ENCODE results near the gene PPEF1. TPM values are rescaled to one million over a fixed set of nuclear protein-coding genes. Genes with fewer than 3 reads are reported as not detected.
"Not testable (repeated sequence)": the region's sequence is repeated elsewhere in the genome, so short reads cannot be mapped to it uniquely, and the experiment has no call there.

PPEF1 gene
- total RNA-seq, 2 donors from 2014 or later: 0.24 TPM; not detected in 1

DNA sequence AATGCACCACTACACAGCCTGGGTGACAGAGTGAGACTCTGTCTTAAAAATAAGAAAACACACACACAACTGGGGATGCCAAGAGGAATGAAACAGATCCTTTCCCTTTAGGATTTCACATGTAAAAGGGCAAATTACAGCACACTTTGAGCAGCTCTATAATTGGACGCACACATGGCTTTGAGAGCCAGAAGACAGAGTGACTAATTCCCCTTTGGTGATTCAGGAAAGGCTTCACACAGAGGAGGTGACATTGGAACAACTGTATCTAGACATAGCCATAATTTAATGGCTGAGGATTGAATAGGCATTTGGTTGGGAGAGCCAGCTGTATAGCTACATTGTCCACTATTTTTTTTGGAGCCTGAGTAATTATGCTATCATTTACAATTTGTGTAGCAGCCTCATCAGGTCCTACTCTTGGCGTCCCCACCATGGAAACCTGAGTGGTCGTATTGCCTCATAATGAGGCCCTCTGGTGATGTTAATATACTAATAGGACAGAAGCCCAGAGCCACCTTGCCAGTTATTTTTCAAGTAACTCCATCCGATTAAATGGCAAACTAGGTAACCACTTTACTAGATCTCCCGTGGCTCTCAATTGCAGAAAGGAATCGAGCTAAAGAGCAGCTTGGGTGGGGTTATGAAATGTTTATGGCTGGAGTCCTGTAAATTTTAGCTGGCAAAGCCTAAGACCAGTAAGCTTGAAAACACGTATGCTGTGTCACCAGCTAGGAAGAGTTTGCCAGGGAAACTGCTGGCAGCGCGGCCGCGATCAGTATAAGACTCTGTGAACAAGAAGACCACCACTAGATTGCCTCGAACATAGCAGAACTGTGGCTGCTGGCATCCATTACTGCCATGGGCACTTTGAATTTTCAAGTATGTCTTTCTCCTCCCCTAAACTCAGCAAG is 8.5 kb upstream of the PPEF1 start:
- intact Hi-C loops (cut with DNase I): no loop called here
- no peak for DNase-seq (ENCODE audit: low spot score)

DNA sequence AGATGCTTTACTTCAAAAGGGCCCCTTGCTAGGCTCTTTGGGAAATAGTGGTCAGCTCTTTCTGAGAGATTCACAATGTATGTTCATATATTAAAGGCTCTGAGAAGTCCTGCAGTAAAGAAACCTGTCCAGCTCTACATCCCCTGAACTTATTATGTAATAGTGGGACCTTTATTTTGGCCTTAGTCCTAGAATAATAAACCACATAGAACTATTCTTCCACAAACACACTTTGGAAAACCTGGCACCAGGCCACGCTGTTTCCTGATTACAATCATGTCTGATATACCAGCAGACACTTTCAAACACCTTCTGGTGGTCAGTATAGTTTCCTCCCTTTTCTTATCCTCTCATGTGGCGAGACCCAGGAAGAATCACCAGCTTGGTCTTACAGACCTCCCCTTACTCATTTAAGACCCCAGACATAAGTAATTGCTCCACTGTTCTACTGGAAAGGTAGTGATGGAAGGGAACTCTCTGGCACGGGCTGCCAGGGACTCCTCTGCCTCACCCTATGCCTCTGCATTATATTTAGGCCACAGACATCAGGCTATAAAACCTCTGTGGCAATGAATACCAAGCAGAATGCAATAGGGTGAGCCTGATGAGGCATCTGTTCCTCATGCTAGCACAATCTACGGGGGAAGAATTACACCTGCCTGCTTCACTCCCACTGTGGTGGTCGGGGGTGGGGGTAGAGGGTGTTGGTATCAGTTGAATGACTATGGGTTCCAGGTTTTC is 5.7 kb upstream of the PPEF1 start:
- intact Hi-C loops (cut with DNase I): loop anchor here in 1 of 2 donors (5.0 kb wide), 1 partner anchor 951 kb away; no protein-coding TSS in a partner anchor
- DNase-seq (ENCODE audit: low spot score): no peak

DNA sequence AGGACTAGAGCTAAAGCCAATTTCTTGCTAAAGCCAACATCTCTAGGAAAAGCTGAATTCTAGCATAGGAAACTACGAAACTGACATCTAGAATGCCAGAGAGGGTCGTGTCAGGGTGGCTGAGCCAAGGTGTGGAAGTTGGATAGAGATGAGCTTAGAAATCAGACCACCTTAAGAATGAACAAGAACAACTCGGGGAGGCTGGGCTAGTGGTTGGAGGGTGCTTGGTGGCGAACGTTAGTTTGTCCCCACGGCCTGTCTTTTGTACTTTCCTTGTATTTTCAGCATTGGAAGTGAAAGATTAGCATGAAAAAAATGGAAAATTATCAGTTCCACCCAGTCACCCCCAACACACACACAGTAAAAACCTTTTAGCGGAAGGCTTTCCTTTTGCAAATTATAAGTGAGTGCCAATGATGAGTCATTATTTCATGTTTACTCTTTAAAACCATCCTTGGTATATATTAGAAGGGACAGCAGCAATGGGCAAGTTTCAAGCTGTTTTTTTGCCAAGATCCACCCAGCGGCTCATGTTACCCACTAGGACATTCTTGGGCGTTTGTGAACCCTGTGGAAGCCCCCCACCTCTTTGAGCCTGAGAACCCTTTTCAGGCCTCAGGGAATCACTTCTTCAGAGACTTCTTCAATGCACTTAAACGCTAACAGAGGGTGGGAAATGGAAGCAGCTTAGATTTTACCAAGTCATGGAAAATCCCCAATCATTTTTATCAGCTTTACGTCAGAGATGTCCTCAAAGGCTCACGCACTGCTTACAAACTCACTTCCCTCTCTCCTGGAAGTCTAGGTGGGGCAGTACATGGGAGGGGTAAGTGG is 4.9 kb upstream of the PPEF1 start:
- no peak for DNase-seq (ENCODE audit: low spot score)
- intact Hi-C loops (cut with DNase I): loop anchor here in 1 of 2 donors (5.0 kb wide), 1 partner anchor 950 kb away; no protein-coding TSS in a partner anchor

DNA sequence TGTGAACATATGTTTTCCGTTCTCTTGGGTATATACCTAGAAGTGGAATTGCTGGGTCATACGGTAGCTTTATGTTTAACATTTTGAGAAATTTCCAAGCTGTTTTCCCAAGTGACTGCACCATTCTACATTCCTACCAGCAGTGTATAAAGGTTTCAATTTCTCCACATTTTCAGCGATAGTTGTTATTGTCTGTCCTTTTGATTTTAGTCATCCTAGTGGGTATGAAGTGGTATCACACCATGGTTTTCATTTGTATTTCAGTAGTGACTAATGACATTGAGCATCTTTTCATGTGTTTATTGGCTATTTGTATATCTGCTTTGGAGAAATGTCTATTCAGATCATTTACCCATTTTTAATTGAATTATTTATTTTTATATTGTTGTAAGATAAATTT is 2.4 kb downstream of the PPEF1 start:
- intact Hi-C loops (cut with DNase I): no loop called here
- no peak for DNase-seq (ENCODE audit: low spot score)

DNA sequence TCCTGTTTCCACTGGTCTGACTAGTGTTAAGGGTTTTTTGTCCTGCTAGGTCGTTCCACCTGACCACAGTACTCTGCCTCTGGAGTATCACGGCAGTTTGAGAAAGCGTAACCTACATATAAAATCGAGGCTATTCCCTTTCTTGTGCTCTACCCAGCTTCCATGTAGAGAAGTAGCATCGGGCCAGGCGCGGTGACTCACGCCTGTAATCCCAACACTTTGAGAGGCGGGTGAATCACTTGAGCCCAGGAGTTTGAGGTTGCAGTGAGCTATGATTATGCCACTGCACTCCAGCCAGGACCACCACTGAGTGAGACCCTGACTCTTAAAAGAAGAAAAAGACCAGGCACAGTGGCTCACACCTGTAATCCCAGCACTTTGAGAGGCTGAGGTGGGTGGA is 7.5 kb downstream of the PPEF1 start:
- DNase-seq (ENCODE audit: low spot score): no peak
- intact Hi-C loops (cut with DNase I): no loop called here

DNA sequence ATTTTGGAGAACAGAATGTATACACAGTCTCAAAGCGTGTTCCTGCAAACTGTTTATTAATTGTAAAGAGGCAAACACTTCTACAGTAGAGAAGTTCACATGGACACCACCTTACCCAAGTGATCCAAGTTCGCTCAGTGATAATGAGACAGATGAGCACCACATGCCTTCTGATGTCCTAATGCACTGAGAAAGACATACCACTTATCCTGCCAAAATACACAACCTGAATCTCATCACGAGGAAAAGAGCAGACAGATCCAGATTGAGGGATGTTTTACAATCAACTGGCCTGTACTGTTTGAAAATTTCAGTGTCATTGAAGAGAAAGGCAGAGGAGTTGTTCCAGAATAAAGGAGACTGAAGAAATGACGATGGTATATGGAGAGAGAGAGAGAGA is 12.4 kb downstream of the PPEF1 start:
- DNase-seq (ENCODE audit: low spot score): no peak
- intact Hi-C loops (cut with DNase I): no loop called here

DNA sequence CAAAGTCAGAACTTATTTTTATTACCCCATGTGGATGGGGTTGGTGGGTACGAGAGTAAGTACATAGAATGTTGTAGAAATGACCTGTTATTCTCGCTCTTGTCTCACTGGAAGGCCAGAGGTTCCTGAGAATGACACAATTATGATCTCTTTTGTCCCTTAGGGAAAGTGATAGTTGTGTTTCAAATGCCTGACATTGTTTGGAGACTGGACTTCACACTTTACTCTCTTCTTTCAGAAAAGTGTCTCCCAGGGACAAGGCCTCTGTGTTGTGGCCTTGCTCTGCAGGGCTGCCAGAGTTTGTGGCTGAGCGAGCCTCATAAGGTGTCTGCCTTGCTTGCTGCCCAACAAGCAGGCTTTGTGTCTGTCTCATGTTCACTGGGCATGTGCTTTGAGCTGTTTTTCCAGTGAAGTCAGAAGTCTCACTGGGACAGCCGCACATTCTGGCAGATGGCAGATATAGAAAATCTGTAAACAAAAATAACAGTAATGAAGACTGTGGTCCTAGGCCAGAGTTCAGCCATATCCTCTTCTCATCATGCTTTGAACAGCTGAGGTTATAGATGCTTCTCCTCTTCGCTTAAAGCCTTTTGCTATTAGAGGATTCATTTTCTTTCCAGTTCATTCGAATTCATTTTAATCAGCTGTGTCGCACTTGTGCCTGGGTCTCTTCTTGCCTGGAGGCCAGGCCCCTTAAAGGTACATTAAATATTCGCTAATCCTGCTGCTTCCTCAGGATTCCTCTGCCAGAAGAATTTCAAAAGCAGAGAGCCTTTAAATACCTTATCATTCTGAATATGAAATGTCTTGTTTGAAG is 14.4 kb downstream of the PPEF1 start:
- no peak for DNase-seq (ENCODE audit: low spot score)

DNA sequence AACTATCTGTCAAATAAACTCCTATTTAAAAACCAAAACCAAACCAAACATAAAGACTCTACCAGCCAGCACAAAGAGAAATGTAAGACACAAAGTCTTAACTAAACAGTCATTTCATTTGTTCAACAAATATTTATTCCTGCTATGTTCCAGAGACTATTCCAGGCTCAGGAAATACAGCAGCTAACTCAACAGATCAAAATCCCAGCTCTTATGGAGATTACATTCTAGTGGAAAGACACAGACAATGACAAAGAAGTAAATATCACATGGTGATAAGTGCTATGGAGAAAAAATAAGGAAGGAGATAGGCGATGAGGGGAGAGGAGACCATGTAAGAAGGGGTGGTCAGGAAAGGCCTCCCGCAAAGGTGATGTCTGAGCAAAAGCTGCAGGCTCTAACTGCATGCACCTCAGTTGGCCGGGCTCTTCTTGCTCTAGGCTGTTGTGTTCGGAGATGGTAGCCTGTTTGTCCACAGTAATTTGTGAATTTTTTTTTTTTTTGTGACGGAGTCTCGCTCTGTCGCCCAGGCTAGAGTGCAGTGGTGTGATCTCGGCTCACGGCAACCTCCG is 15.1 kb downstream of the PPEF1 start:
- no peak for DNase-seq (ENCODE audit: low spot score)
- intact Hi-C loops (cut with DNase I): no loop called here

More for the DNA sequence above, 14.4 kb downstream of the PPEF1 start:
- intact Hi-C loops (cut with DNase I): no loop called here

DNA sequence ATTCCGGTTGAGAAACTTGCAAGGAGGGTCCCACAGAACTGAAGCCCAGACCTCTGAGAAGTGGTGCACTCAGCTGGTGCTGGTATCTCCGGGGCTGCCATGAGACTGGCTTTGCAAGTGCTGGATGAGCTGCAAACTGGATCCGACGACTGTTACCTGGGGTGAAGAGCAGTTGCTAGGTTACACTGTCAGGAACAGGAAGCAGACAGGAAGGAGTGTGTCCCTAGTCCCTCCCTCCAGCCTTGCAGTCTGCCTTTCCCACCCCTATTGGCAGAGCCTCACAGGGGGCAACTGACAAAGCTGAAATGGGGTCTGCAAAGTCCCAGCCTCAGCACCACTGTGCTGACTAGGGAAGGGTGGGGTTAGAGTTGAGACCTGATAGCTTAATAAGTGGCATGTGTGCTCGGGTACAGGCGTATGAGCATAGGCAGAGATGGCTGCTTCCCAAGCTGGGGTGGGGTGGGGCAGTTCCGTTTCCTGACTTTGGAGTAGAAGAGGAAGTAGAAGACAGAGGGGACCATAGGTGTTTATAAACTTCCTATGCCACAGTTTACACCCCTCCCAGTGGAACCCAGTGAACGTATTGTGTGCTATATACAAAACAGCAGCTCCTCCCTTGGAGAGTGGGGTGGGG is 18.0 kb downstream of the PPEF1 start:
- intact Hi-C loops (cut with DNase I): no loop called here

DNA sequence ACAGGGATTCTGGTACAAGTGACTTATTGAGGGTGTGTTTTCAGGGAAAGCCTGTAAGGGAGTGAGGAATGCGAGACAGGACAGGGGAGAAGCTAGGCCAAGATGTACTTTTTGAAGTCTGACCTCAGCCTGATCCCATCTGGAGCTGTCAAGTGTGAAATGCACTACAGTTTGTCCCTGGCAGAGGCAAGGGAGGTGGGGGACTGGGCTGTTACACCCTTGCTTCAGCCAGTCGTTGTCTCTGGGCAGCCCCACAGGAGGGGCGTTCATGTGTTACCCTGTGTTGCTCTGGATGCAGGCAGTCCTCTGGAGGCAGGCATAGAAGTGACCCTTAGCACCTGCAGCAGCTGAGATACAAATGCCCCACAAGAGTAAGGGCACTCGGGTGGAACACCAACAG is 25.8 kb downstream of the PPEF1 start:
- DNase-seq (ENCODE audit: low spot score): no peak
- intact Hi-C loops (cut with DNase I): no loop called here

More for the DNA sequence above, 18.0 kb downstream of the PPEF1 start:
- no peak for DNase-seq (ENCODE audit: low spot score)

DNA sequence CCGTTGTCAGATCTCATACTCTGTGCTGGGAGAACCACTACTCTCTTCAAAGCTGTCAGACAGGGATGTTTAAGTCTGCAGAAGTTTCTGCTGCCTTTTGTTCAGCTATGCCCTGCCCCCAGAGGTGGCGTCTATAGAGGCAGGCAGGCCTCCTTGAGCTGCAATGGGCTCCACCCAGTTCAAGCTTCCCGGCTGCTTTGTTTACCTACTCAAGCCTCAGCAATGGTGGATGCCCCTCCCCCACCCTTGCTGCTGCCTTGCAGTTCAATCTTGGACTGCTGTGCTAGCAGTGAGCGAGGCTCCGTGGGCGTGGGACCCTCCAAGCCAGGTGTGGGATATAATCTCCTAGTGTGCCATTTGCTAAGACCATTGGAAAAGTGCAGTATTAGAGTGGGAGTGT is 32.2 kb downstream of the PPEF1 start:
- DNase-seq (ENCODE audit: low spot score); intact Hi-C loops (cut with DNase I): not testable (repeated sequence)

DNA sequence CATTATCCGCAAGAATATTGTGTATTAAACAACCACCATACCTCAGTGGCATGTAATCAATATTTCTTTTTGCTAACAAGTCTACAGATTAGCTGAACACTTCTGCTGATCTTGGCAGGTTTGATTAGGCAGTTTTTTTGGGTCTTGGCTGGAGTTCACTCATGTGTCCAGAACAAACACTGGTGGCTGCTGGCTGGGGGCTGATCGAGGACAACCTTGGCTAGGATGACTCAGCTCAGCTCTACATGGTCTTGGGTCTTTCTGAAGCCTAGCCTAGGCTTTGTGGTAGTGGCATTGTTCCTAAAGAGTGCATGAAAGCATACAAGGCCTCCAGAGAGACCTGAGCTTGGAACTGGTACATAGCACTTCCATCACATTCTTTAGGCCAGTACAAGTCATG is 41.1 kb downstream of the PPEF1 start:
- intact Hi-C loops (cut with DNase I): no loop called here
- no peak for DNase-seq (ENCODE audit: low spot score)

DNA sequence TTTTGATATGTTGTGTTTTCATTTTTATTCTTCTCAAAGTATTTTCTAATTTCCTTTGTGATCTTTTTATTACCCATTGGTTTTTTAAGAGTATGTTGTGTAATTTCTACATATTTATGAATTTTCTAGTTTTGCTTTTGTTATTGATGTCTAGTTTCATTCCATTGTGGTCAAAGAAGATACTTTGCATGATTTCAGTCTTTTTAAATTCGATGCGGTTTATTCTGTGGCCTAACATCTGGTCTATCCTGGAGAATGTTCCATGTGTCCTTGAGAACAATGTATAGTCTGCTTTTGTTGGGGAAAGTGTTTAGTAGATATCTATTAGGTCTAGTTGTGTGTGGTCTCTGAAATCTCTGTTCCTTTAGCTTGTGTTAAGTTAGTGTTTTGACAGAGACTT is 46.2 kb downstream of the PPEF1 start:
- no peak for DNase-seq (ENCODE audit: low spot score)
- intact Hi-C loops (cut with DNase I): no loop called here

DNA sequence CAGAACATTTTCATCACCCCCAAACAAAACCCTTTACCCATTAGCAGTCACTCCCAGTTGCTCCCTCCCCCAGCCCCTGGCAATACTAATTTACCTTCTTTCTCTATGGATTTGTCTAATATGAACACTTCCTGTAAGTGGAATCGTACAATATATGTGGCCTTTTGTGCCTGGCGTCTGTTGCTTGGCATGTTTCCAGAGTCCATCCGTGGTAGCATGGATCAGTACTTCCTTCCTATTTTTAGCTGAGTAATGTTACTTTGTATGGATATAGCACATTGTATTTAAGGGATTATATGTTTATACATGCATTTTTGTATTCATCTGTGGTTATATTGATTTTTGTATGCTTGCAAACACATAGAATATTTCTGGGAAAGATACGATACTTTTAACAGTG is 48.2 kb downstream of the PPEF1 start:
- no peak for DNase-seq (ENCODE audit: low spot score)
- intact Hi-C loops (cut with DNase I): no loop called here

DNA sequence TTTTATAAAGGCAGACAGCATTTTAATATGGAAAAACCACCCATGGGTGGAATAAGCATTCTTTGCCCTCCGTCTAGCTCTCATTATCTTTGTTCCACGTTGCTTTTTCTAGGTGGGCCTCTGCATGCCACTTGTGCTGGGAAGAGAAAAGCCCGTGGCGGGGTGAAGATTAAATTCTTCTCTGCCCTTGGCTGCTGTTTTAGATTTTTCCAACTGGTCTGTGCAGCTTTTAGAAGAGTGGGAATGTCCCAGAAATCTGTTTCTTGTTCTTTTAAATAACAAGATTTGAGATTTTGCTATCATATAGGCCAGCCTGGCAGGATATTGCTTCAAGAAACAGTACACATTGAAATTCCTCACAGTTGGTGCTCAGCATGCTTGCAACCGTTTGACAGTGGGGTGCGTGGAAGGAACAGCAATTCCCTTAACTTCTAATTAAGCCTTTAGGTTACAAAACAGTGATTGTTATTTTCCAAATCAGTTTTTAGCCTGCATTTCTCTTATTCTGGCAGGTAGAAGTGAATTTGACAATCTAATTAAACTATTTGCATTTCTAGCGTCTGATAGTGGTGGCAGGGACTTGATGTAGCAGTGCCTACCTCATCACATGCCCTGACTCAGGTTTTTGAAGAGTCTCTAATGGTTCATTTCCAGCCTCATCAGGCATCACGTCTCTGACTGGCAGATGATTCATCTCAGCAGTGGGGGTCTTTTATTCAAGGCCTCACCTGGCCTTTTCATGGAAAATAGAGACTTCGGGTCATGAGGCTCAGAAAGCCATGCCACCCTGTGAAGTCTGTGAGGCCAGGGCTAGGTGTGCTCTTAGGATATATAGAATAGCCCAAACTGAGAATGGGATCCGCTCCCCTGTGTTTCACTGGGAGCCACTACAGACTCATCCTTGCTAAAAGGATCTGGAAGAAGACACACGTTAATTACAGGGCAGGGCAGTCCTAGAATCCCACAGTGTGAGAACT is 50.8 kb downstream of the PPEF1 start:
- DNase-seq (ENCODE audit: low spot score): no peak
- intact Hi-C loops (cut with DNase I): no loop called here

DNA sequence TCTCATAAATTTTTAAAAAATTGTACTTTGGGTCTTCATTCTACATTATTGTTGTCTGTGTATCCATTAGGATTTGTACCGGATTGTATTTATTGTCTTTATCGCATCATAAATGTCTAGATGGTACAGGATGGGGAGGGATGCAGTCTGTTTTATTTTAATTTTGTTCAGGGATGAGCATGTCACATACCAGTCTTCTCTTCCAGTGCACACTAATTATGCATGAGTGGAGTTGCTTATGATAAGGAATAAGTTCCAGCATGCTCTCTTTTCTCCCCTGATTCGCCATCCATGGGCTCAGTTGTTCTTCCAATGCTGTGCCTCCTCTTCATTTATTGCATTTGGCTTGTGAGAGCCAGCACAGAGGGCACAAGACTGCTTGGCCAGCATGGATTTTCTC is 54.3 kb downstream of the PPEF1 start:
- intact Hi-C loops (cut with DNase I): no loop called here
- DNase-seq (ENCODE audit: low spot score): no peak

DNA sequence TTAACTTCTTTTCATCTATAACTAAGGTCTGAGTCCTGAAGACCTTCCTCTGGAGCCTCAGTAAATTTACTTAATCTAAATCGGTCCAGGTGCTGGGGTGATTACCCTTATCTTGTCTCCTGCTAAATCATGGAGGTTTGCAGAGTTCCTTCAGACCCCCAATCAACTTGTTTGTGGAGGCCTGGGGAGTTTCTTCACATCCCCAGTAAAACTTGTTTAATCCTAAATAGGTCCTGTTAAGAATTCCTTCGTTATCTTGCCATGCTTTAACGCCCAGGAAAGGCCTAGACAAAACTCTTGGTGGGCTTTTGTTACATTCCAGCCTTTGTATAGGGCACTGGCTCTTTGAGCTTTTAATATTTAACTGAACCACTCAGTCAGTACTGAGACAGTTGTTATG is 55.7 kb downstream of the PPEF1 start:
- intact Hi-C loops (cut with DNase I); DNase-seq (ENCODE audit: low spot score): not testable (repeated sequence)
